Measurements from ENCODE around the gene ZBTB24. TPM values are rescaled to one million over a fixed set of nuclear protein-coding genes. Genes with fewer than 3 reads are reported as not detected.

ZBTB24 gene
- total and polyA plus RNA-seq, 2 experiments from 2014 or later = 2.6 to 5.3 TPM

DNA sequence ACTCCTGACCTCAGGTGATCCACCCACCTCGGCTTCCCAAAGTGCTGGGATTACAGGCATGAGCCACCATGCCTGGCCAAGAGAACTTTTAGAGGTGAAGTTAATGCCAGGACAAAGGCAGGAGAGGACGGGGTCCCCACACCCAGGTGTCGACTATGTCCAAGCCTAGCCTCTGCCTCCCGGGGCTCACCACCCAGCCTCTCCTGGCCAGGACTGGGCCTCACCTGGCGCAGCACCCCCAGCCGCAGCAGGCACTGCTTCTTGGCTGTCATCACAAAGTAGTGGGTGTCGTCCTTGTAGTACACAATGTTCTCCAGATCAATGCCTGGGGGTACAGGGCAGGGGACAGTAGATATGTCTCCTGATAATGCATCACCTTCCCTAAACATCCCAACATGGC lies 31.6 kb downstream of the ZBTB24 start:
- Histone ChIP-seq H3K4me3 (no peak overlapping the region), H3K27me3 (peaks cover 7% of the 10 kb centered on the region), H3K36me3 (no peaks in the 10 kb centered on the region), H3K9me3 (ENCODE audit: low read depth) (no peaks in the 10 kb centered on the region), H3K4me1 (ENCODE audit: low read depth) (no peaks in the 10 kb centered on the region), H3K27ac (no peak overlapping the region)
- DNase-seq (ENCODE audit: low read depth in 1 of 2, low spot score in 1 of 2) = no peak
- TF ChIP-seq, protein P1, sequence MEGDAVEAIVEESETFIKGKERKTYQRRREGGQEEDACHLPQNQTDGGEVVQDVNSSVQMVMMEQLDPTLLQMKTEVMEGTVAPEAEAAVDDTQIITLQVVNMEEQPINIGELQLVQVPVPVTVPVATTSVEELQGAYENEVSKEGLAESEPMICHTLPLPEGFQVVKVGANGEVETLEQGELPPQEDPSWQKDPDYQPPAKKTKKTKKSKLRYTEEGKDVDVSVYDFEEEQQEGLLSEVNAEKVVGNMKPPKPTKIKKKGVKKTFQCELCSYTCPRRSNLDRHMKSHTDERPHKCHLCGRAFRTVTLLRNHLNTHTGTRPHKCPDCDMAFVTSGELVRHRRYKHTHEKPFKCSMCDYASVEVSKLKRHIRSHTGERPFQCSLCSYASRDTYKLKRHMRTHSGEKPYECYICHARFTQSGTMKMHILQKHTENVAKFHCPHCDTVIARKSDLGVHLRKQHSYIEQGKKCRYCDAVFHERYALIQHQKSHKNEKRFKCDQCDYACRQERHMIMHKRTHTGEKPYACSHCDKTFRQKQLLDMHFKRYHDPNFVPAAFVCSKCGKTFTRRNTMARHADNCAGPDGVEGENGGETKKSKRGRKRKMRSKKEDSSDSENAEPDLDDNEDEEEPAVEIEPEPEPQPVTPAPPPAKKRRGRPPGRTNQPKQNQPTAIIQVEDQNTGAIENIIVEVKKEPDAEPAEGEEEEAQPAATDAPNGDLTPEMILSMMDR (IDR thresholded peaks at IDR 0.05; ENCODE audit: low read depth, low read length) = no peak

DNA sequence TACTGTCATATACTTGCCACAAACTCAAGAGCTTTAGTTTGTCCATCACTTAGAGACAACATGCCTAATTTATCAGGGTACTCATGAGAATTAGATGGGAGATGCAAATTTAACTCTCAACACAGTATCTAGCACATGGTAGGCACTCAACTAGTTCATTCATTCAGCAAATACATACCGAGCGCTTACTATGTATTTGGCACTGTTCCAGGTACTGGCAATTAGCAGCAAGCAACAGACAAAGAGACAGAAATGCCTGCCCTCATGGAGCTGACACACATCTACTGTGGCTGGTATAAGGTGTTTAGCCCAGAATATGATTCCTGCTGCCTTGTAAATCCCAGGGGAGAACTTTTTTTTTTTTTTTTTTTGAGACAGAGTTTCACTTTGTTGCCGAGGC lies 32.2 kb downstream of the ZBTB24 start:
- Histone ChIP-seq H3K36me3 (no peaks in the 10 kb centered on the region), H3K4me3 (no peak overlapping the region), H3K9me3 (ENCODE audit: low read depth) (no peaks in the 10 kb centered on the region), H3K27me3 (peaks cover 7% of the 10 kb centered on the region), H3K4me1 (ENCODE audit: low read depth) (no peaks in the 10 kb centered on the region), H3K27ac (no peak overlapping the region)
- TF ChIP-seq, protein P1 (IDR thresholded peaks at IDR 0.05; ENCODE audit: low read depth, low read length) = no peak
- no peak for DNase-seq (ENCODE audit: low read depth in 1 of 2, low spot score in 1 of 2)

DNA sequence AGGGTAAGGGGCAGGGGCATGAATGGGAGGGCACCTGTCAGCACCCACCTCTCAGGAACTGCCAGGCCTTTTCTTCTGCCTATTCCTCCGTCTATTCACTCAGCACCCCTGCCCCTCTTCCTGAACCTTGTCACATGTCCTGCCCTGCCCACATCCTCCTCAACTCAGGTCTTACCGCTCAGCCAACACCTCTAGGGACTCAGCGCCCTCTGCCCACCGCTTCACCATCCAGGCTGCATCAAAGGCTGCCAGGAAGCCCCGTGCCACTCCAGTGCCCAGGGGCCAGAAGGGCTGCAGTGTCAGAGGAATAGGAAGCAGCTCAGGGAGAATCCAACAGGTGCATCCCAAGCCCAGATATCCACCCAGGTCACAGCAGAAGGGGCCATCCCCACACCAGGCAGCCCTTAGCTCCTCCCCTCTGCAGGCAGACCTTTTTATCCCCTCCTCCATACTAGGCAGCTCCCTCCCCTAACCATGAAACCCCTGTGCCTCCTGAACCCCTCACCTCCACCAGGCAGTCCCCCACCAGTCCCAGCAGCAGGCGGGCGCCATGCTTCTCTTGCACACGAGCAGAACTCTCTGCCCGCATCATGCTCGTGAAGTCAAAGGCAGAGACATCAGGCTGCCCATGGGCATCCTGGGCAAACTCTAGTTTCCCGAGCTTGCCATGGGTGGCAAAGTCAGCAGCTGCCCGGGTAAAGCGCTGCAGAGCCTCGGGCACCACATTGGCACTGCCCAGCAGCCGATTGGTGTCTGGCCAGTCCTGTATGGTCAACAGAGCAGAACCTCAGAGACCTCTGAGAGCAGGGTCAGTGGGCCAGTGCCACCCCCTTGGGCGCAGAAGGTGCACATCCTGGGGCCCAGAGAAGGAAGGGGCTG lies 33.0 kb downstream of the ZBTB24 start:
- no peaks in the 10 kb centered on the region for H3K36me3 ChIP-seq
- no peaks in the 10 kb centered on the region for H3K9me3 ChIP-seq (ENCODE audit: low read depth)
- H3K27ac ChIP-seq = no peak overlapping the region
- no peaks in the 10 kb centered on the region for H3K4me1 ChIP-seq (ENCODE audit: low read depth)
- TF ChIP-seq, protein P1 (IDR thresholded peaks at IDR 0.05; ENCODE audit: low read depth, low read length) = no peak
- no peak for DNase-seq (ENCODE audit: low read depth in 1 of 2, low spot score in 1 of 2)
- H3K4me3 ChIP-seq = no peak overlapping the region
- H3K27me3 ChIP-seq = peaks cover 2% of the 10 kb centered on the region

DNA sequence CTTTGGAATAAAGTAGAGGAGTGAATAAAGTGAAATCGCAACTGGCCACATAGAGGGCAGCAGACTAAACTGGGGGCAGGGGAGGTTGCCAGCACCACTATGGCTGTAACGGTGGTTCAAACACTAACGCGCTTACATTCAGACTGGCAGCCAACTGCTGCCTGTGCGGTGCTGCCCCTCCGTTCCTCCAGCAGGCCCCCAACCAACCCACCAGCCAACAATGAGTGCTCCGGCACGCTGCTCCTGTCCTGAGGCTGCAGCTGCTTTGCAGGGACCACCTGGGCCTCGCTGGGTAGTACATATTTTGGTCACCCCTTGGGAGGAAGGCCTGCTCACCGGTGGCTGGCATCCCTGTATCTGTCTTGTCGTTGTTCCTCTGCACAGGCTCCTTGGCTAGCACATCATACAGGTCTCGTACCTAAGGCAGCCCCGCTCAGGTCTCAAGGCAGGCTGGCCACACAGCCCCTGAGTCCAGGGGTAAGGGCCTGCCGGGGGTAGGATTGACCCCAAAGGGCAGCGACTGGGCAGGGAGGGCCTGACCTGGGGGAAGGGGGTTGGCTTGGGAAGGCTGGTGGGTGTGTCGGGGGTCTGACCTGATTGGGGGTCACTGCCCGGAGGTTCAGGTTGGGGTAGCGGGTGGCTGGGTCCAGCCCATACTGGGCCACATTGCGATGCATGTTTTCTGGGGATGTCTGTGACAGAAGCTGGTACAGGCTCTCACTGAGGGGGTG lies 33.8 kb downstream of the ZBTB24 start:
- H3K36me3 ChIP-seq = no peaks in the 10 kb centered on the region
- DNase-seq (ENCODE audit: low read depth in 1 of 2, low spot score in 1 of 2) = no peak
- H3K27me3 ChIP-seq = no peaks in the 10 kb centered on the region
- H3K9me3 ChIP-seq (ENCODE audit: low read depth) = no peaks in the 10 kb centered on the region
- no peak overlapping the region for H3K4me3 ChIP-seq
- no peak overlapping the region for H3K27ac ChIP-seq
- H3K4me1 ChIP-seq (ENCODE audit: low read depth) = no peaks in the 10 kb centered on the region
- TF ChIP-seq, protein P1 (IDR thresholded peaks at IDR 0.05; ENCODE audit: low read depth, low read length) = no peak

DNA sequence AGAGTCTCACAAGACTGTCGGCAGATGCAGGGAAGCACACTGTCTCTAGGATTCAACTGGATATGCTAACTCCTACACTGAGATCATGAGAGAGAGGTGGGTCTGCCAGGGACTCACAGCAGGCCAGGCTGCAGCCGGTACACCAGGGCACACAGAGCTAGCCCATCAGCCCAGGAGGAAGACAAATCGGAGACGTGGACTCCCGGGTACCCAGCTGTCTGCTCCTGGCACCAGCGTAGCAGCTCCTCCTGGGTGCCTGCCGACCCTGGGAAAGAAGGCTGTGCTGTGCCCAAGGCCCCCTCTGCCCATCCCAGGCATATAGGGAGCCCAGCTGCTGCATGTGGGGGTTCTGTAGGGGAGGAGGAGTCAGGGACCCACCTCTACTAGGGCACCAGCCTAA lies 34.4 kb downstream of the ZBTB24 start:
- DNase-seq (ENCODE audit: low read depth in 1 of 2, low spot score in 1 of 2) = no peak
- Histone ChIP-seq H3K4me3 (no peak overlapping the region), H3K9me3 (ENCODE audit: low read depth) (no peaks in the 10 kb centered on the region), H3K36me3 (no peaks in the 10 kb centered on the region), H3K27me3 (no peaks in the 10 kb centered on the region), H3K4me1 (ENCODE audit: low read depth) (no peaks in the 10 kb centered on the region), H3K27ac (no peak overlapping the region)
- TF ChIP-seq, protein P1 (IDR thresholded peaks at IDR 0.05; ENCODE audit: low read depth, low read length) = no peak

Data from cardiac muscle cell (in vitro differentiated cells and primary cell).